ENCODE results near the gene MOB3C. TPM values are rescaled to one million over a fixed set of nuclear protein-coding genes. Genes with fewer than 3 reads are reported as not detected.

Gene MOB3C
- polyA plus RNA-seq, 3 donors = 5.3 to 18.1 (median 6.1) TPM

DNA sequence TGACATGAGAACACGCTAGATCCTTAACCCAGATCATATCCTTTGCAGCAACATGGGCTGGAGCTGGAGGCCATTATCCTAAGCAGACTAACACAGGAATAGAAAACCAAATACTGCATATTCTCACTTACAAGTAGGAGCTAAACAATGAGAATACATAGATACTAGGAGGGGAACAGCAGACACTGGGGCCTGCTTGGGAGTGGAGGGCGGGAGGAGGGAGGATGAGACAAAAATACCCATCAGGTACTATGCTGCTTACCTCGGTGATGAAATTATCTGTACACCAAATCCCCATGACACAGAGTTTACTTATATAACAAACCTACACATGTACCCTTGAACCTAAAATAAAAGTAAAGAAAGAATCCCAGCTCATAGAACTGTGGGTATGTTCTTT lies 1.2 kb upstream of the MOB3C start:
- peaks cover 43 to 49% of the 10 kb centered on the region in 2 donors for H3K4me1 ChIP-seq (ENCODE audit: control insufficient read depth in 1 of 2, insufficient read depth in 2 of 2, low read length in 2 of 2)
- intact Hi-C loops (cut with micrococcal nuclease) = loop anchor here (5.0 to 10.0 kb wide), 2 partner anchors 36 to 97 kb away; partner anchors contain the start of gene EFCAB14 (in 1 of the 2)

DNA sequence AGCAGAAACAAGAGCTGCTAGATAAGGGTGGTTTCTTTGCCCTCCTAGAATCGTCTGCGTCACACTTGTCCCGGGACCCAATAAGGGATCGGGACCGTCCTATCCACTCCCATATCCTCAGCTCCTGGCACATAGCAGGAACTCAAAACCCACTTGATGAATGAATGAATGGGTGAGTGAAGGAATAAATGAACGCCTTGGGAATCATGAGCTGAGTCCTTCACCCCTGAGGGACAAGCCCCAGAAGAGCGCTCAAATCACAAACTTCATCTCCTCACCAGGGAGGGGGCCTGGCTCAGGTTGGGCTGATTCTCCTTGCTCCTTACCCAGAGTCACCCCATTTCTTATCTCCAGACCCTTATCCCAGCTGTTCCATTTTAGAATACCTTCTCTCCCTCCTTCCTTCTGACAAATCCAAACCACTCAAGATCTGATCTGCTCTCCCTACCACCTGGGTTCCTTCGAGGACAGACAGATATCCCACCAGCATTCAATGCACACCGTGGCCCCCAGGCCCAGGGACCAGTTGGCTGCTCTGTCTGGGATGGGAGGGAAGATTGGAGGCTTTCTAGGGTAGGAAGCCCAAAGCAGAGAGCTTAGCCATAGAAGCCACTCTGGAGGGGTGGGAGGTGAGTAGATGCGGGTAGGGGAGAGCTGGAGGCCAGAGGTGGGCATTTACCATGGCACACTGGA lies 643 bp upstream of the MOB3C start:
- Histone ChIP-seq H3K27ac (ENCODE audit: low read depth in 1 of 2, low read length in 2 of 2) (peak overlapping the region in 1 of 2 donors; percentile 80), H3K4me3 (replicated peaks in 1 of 3; ENCODE audit: low read depth in 2 of 3, low read length in 3 of 3) (peak overlapping the region; percentile 76 to 86 (median 82)), H3K4me2 (replicated peaks; ENCODE audit: extremely low read depth, low read length, poor library complexity, severe bottlenecking) (peak overlapping the region; percentile 74), H3K27me3 (ENCODE audit: control insufficient read depth in 2 of 2, insufficient read depth in 2 of 2, low read length in 2 of 2) (no peaks in the 10 kb centered on the region), H3K79me2 (ENCODE audit: insufficient read depth, low read length) (peaks cover 43% of the 10 kb centered on the region), H4K20me1 (ENCODE audit: insufficient read depth, low read length) (peaks cover 33% of the 10 kb centered on the region), H3K36me3 (replicated peaks in 1 of 2; ENCODE audit: control insufficient read depth in 1 of 2, insufficient read depth in 2 of 2, low read length in 2 of 2) (peaks cover 4 to 6% of the 10 kb centered on the region in 2 donors), H3K9ac (ENCODE audit: insufficient read depth, low read length, poor library complexity, severe bottlenecking) (peak overlapping the region; percentile 79), H3K4me1 (ENCODE audit: control insufficient read depth in 1 of 2, insufficient read depth in 2 of 2, low read length in 2 of 2) (peaks cover 44 to 54% of the 10 kb centered on the region in 2 donors), H2AFZ (ENCODE audit: insufficient read depth, low read depth, low read length, poor library complexity, severe bottlenecking) (peak overlapping the region; percentile 88), H3K9me3 (replicated peaks in 1 of 2; ENCODE audit: control insufficient read depth in 1 of 2, insufficient read depth in 1 of 2, low read length in 2 of 2) (no peaks in the 10 kb centered on the region)
- intact Hi-C loops (cut with micrococcal nuclease) = loop anchor here (5.0 to 10.0 kb wide), 2 partner anchors 35 to 98 kb away; partner anchors contain the start of gene EFCAB14 (in 1 of the 2)
- H3K4me3 Mint-ChIP-seq = peak overlapping the region; percentile 94
- peaks cover 57% of the 10 kb centered on the region for H3K4me1 Mint-ChIP-seq
- WGBS (ENCODE audit: insufficient coverage) = 100% methylated on average over 1 of the region's 10 CpGs
- peaks cover 0 to 7% (median 3%) of the 10 kb centered on the region in 3 donors for H3K27me3 Mint-ChIP-seq (ENCODE audit: low read depth in 3 of 3)
- TF ChIP-seq, protein P1, sequence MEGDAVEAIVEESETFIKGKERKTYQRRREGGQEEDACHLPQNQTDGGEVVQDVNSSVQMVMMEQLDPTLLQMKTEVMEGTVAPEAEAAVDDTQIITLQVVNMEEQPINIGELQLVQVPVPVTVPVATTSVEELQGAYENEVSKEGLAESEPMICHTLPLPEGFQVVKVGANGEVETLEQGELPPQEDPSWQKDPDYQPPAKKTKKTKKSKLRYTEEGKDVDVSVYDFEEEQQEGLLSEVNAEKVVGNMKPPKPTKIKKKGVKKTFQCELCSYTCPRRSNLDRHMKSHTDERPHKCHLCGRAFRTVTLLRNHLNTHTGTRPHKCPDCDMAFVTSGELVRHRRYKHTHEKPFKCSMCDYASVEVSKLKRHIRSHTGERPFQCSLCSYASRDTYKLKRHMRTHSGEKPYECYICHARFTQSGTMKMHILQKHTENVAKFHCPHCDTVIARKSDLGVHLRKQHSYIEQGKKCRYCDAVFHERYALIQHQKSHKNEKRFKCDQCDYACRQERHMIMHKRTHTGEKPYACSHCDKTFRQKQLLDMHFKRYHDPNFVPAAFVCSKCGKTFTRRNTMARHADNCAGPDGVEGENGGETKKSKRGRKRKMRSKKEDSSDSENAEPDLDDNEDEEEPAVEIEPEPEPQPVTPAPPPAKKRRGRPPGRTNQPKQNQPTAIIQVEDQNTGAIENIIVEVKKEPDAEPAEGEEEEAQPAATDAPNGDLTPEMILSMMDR (IDR thresholded peaks at IDR 0.05) = no peak
- H3K36me3 Mint-ChIP-seq = peaks cover 7 to 10% of the 10 kb centered on the region in 2 donors
- no peak for DNase-seq
- H3K27ac Mint-ChIP-seq = peak overlapping the region; percentile 80 to 94 (median 87)
- no peaks in the 10 kb centered on the region for H3K9me3 Mint-ChIP-seq

More for the DNA sequence above, 1.2 kb upstream of the MOB3C start:
- Mint-ChIP-seq H3K27ac (no peak overlapping the region), H3K36me3 (peaks cover 4% of the 10 kb centered on the region in 2 donors), H3K4me3 (no peak overlapping the region), H3K27me3 (ENCODE audit: low read depth in 3 of 3) (peaks cover 0 to 7% (median 3%) of the 10 kb centered on the region in 3 donors), H3K4me1 (peaks cover 54% of the 10 kb centered on the region), H3K9me3 (no peaks in the 10 kb centered on the region)
- peaks cover 37% of the 10 kb centered on the region for H3K79me2 ChIP-seq (ENCODE audit: insufficient read depth, low read length)
- H3K9ac ChIP-seq (ENCODE audit: insufficient read depth, low read length, poor library complexity, severe bottlenecking) = no peak overlapping the region
- no peaks in the 10 kb centered on the region for H3K9me3 ChIP-seq (replicated peaks in 1 of 2; ENCODE audit: control insufficient read depth in 1 of 2, insufficient read depth in 1 of 2, low read length in 2 of 2)
- DNase-seq = no peak
- H3K4me2 ChIP-seq (replicated peaks; ENCODE audit: extremely low read depth, low read length, poor library complexity, severe bottlenecking) = no peak overlapping the region
- no peaks in the 10 kb centered on the region for H3K27me3 ChIP-seq (ENCODE audit: control insufficient read depth in 2 of 2, insufficient read depth in 2 of 2, low read length in 2 of 2)
- H3K36me3 ChIP-seq (replicated peaks in 1 of 2; ENCODE audit: control insufficient read depth in 1 of 2, insufficient read depth in 2 of 2, low read length in 2 of 2) = peaks cover 1 to 2% of the 10 kb centered on the region in 2 donors
- peaks cover 27% of the 10 kb centered on the region for H4K20me1 ChIP-seq (ENCODE audit: insufficient read depth, low read length)
- H3K27ac ChIP-seq (ENCODE audit: low read depth in 1 of 2, low read length in 2 of 2) = no peak overlapping the region
- H3K4me3 ChIP-seq (replicated peaks in 1 of 3; ENCODE audit: low read depth in 2 of 3, low read length in 3 of 3) = no peak overlapping the region
- WGBS (ENCODE audit: insufficient coverage) = no CpG with 5 or more reads among the region's 3 CpGs
- TF ChIP-seq, protein P1 (IDR thresholded peaks at IDR 0.05) = no peak
- no peak overlapping the region for H2AFZ ChIP-seq (ENCODE audit: insufficient read depth, low read depth, low read length, poor library complexity, severe bottlenecking)
